Upper lobe of left lung (tissue), 4 donors: ENCODE results near the gene PPP3R1.

Source experiments
- EP300 ChIP-seq, 4 donors: sonication (generic); formaldehyde crosslinking; IDR thresholded peaks; one replicate each; pipeline ENCODE4 v1.5.1; 2017; ENCODE audit warnings: antibody characterized with exemption in 4 of 4, control low read depth in 2 of 4
- POLR2A ChIP-seq, 4 donors: fragments of 450-650 bp; IDR thresholded peaks; one replicate each; pipeline ENCODE4 v1.5.1; 2016 to 2017; ENCODE audit warnings: antibody characterized with exemption in 4 of 4, mild to moderate bottlenecking in 2 of 4
- TF ChIP-seq, protein P1 (sequence below), 6 experiments: fragments of 450-650 bp in 4 of 6; fragments of 200-600 bp in 2 of 6; sonication (generic) in 2 of 6; IDR thresholded peaks; one replicate each; pipeline ENCODE4 v1.5.1; 2016 to 2019; ENCODE audit warnings: antibody characterized with exemption in 6 of 6

DNA sequence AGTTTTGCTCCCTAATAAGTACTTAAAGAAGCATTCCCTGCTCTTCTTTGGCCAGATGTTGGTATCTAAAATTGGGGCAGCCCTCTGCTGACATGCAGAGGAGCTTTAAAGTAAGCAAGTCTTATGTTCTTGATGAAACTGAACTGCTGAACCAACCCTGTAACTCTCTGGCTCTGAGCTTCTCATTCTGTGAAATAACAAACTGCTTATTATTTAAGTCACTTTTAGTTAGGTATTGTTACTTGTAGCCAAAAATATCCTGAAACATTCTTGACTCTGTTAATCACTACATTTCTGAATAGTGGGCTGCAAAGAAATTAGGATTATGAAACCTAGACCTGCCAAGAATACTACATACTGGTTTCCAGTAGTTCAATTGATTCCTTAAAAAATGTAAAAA is 15.5 kb downstream of the PPP3R1 start:
- TF ChIP-seq EP300 (IDR thresholded peaks at IDR 0.05): no peak
- no peak for TF ChIP-seq POLR2A (IDR thresholded peaks at IDR 0.05)
- TF ChIP-seq, protein P1, sequence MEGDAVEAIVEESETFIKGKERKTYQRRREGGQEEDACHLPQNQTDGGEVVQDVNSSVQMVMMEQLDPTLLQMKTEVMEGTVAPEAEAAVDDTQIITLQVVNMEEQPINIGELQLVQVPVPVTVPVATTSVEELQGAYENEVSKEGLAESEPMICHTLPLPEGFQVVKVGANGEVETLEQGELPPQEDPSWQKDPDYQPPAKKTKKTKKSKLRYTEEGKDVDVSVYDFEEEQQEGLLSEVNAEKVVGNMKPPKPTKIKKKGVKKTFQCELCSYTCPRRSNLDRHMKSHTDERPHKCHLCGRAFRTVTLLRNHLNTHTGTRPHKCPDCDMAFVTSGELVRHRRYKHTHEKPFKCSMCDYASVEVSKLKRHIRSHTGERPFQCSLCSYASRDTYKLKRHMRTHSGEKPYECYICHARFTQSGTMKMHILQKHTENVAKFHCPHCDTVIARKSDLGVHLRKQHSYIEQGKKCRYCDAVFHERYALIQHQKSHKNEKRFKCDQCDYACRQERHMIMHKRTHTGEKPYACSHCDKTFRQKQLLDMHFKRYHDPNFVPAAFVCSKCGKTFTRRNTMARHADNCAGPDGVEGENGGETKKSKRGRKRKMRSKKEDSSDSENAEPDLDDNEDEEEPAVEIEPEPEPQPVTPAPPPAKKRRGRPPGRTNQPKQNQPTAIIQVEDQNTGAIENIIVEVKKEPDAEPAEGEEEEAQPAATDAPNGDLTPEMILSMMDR (IDR thresholded peaks at IDR 0.05): no peak
